ENCODE data around the gene CYB5R3. TPM values are rescaled to one million over a fixed set of nuclear protein-coding genes. Genes with fewer than 3 reads are reported as not detected.
"Not testable (repeated sequence)": the region's sequence is repeated elsewhere in the genome, so short reads cannot be mapped to it uniquely, and the experiment has no call there.

The CYB5R3 gene
- total and polyA plus RNA-seq, 2 donors: 24.6 to 70.7 TPM

DNA sequence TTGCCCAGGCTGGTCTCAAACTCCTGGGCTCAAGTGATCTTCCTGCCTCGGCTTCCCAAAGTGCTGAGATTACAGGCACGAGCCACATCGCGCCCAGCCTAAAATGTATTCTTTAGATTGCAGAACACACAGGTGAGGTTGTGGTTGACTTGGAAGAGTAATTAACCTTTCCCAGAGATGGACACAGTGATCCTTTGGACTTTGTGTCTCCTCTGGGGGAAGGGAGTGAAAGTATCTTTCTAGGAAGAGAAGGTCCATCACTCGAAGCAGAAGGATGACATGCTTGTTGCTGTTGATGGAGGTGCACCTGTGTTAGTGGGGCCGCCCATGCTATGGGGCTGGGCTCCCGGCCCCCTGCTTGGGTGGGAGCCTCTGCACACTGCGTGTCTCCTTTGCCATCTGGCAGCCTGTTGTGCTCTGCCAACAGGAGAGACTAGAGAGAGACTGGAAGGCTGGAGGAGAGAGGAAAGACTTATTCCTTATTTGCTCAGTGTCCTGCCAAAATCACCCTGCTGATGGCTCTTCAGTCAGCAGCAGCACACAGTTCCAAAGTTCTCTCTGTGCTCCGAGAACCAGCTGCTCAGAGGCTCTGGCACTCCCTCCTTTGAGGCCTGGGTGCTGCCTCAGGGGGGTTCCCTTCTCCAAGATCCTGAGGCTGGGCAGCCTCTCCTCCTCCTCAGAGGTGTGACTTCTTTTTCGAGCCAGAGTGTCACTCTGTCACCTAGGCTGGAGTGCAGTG is 33.1 kb upstream of the CYB5R3 start:
- H3K4me1 ChIP-seq (ENCODE audit: control insufficient read depth in 2 of 2, insufficient read depth in 2 of 2, low read length in 2 of 2): peaks cover 0 to 3% of the 10 kb centered on the region in 2 donors
- H3K4me3 ChIP-seq (ENCODE audit: low read length in 2 of 2): no peak overlapping the region
- DNase-seq (ENCODE audit: low read depth in 6 of 9, low spot score in 9 of 9): no peak
- WGBS: 83% methylated on average over 10 of the region's 10 CpGs
- no peaks in the 10 kb centered on the region for H3K36me3 ChIP-seq (ENCODE audit: control insufficient read depth in 2 of 2, insufficient read depth in 2 of 2, low read length in 1 of 2)
- peaks cover 0 to 8% of the 10 kb centered on the region in 2 donors for H3K9me3 ChIP-seq (ENCODE audit: control insufficient read depth in 2 of 2, insufficient read depth in 1 of 2, low read length in 1 of 2)
- H3K27ac ChIP-seq (ENCODE audit: low read depth in 1 of 2, low read length in 1 of 2): no peak overlapping the region
- peaks cover 0 to 6% of the 10 kb centered on the region in 2 donors for H3K27me3 ChIP-seq (ENCODE audit: control insufficient read depth in 2 of 2, insufficient read depth in 1 of 2, low read length in 1 of 2)

DNA sequence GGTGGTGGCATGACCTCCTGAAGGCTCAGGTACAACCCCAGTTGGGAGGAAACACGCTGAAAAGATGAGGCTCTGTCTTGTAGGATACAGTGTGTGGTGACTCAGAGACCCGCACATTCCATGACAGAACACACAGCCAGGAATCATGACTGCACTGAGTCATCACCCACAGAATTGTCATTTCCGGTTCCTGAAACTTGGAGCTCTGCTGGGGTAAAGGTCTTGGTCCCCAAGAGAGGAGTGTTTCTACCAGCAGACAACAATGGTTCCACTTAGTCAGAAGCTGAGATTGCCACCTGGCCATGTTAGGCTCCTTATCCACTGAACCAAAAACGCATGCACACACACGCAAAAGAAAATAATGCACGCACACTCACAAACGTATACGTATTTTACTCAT is 31.5 kb upstream of the CYB5R3 start:
- H3K4me1 ChIP-seq (ENCODE audit: control insufficient read depth in 2 of 2, insufficient read depth in 2 of 2, low read length in 2 of 2): no peaks in the 10 kb centered on the region
- H3K36me3 ChIP-seq (ENCODE audit: control insufficient read depth in 2 of 2, insufficient read depth in 2 of 2, low read length in 1 of 2): no peaks in the 10 kb centered on the region
- peaks cover 0 to 6% of the 10 kb centered on the region in 2 donors for H3K27me3 ChIP-seq (ENCODE audit: control insufficient read depth in 2 of 2, insufficient read depth in 1 of 2, low read length in 1 of 2)
- no peak for DNase-seq (ENCODE audit: low read depth in 6 of 9, low spot score in 9 of 9)
- H3K27ac ChIP-seq (ENCODE audit: low read depth in 1 of 2, low read length in 1 of 2): no peak overlapping the region
- no peak overlapping the region for H3K4me3 ChIP-seq (ENCODE audit: low read length in 2 of 2)
- 96% methylated on average over 8 of the region's 8 CpGs for WGBS
- H3K9me3 ChIP-seq (ENCODE audit: control insufficient read depth in 2 of 2, insufficient read depth in 1 of 2, low read length in 1 of 2): peaks cover 0 to 8% of the 10 kb centered on the region in 2 donors

DNA sequence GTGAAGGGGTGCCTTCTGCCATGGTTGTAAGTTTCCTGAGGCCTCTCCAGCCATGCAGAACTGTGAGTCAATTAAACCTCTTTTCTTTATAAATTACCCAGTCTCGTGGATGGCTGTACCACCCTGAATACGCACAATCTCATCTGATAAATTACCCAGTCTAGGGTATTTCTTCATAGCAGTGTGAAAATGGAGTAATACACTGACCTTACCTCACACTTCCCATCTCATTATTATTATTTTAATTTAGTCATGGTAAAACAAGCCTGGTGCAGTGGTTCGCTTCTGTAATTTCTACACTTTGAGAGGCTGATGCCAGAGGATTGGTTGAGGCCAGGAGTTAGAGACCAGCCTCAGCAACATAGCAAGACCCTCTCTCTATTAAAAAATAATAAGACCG is 30.5 kb upstream of the CYB5R3 start:
- no peaks in the 10 kb centered on the region for H3K4me1 ChIP-seq (ENCODE audit: control insufficient read depth in 2 of 2, insufficient read depth in 2 of 2, low read length in 2 of 2)

DNA sequence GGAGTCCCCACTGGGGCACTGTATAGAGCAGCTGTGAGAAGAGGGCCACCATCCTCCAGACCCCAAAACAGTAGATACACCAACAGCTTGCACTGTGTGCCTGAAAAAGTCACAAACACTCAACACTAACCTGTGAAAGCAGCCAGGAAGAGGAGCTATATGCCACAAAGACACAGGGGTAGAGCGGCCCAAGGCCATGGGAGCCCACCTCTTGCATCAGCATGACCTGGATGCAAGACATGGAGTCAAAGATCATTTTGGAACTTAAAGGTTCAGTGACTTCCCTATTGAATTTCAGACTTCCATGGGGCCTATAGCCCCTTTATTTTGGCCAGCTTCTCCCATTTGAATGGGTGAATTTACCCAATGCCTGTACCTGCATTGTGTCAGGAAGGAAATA is 29.7 kb upstream of the CYB5R3 start:
- Histone ChIP-seq H3K36me3 (ENCODE audit: control insufficient read depth in 2 of 2, insufficient read depth in 2 of 2, low read length in 1 of 2) (no peaks in the 10 kb centered on the region), H3K27me3 (ENCODE audit: control insufficient read depth in 2 of 2, insufficient read depth in 1 of 2, low read length in 1 of 2) (peaks cover 0 to 6% of the 10 kb centered on the region in 2 donors), H3K27ac (ENCODE audit: low read depth in 1 of 2, low read length in 1 of 2) (no peak overlapping the region), H3K4me3 (ENCODE audit: low read length in 2 of 2) (no peak overlapping the region), H3K4me1 (ENCODE audit: control insufficient read depth in 2 of 2, insufficient read depth in 2 of 2, low read length in 2 of 2) (peaks cover 0 to 2% of the 10 kb centered on the region in 2 donors), H3K9me3 (ENCODE audit: control insufficient read depth in 2 of 2, insufficient read depth in 1 of 2, low read length in 1 of 2) (peaks cover 0 to 8% of the 10 kb centered on the region in 2 donors)
- no peak for DNase-seq (ENCODE audit: low read depth in 6 of 9, low spot score in 9 of 9)
- 100% methylated on average over 1 of the region's 1 CpG for WGBS

More for the DNA sequence above, 30.5 kb upstream of the CYB5R3 start:
- Histone ChIP-seq H3K27ac (ENCODE audit: low read depth in 1 of 2, low read length in 1 of 2) (no peak overlapping the region), H3K4me3 (ENCODE audit: low read length in 2 of 2) (no peak overlapping the region), H3K27me3 (ENCODE audit: control insufficient read depth in 2 of 2, insufficient read depth in 1 of 2, low read length in 1 of 2) (peaks cover 0 to 6% of the 10 kb centered on the region in 2 donors), H3K9me3 (ENCODE audit: control insufficient read depth in 2 of 2, insufficient read depth in 1 of 2, low read length in 1 of 2) (peaks cover 0 to 8% of the 10 kb centered on the region in 2 donors), H3K36me3 (ENCODE audit: control insufficient read depth in 2 of 2, insufficient read depth in 2 of 2, low read length in 1 of 2) (no peaks in the 10 kb centered on the region)
- WGBS: 85% methylated on average over 4 of the region's 4 CpGs
- DNase-seq (ENCODE audit: low read depth in 6 of 9, low spot score in 9 of 9): no peak

DNA sequence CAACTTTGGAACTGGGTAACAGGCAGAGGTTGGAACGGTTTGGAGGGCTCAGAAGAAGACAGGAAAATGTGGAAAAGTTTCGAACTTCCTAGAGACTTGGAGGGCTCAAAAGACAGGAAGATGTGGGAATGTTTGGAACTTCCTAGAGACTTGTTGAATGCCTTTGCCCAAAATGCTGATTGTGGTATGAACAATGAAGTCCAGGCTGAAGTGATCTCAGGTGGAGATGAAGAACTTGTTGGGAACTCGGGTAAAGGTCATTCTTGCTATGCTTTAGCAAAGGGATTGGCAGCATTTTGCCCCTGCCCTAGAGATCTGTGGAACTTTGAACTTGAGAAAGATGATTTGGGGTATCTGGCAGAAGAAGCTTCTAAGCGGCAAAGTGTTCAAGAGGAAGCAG is 28.7 kb upstream of the CYB5R3 start:
- 98% methylated on average over 4 of the region's 4 CpGs for WGBS
- H3K9me3 ChIP-seq (ENCODE audit: control insufficient read depth in 2 of 2, insufficient read depth in 1 of 2, low read length in 1 of 2); DNase-seq (ENCODE audit: low read depth in 6 of 9, low spot score in 9 of 9); H3K27me3 ChIP-seq (ENCODE audit: control insufficient read depth in 2 of 2, insufficient read depth in 1 of 2, low read length in 1 of 2); H3K27ac ChIP-seq (ENCODE audit: low read depth in 1 of 2, low read length in 1 of 2); H3K36me3 ChIP-seq (ENCODE audit: control insufficient read depth in 2 of 2, insufficient read depth in 2 of 2, low read length in 1 of 2); H3K4me3 ChIP-seq (ENCODE audit: low read length in 2 of 2); H3K4me1 ChIP-seq (ENCODE audit: control insufficient read depth in 2 of 2, insufficient read depth in 2 of 2, low read length in 2 of 2): not testable (repeated sequence)

DNA sequence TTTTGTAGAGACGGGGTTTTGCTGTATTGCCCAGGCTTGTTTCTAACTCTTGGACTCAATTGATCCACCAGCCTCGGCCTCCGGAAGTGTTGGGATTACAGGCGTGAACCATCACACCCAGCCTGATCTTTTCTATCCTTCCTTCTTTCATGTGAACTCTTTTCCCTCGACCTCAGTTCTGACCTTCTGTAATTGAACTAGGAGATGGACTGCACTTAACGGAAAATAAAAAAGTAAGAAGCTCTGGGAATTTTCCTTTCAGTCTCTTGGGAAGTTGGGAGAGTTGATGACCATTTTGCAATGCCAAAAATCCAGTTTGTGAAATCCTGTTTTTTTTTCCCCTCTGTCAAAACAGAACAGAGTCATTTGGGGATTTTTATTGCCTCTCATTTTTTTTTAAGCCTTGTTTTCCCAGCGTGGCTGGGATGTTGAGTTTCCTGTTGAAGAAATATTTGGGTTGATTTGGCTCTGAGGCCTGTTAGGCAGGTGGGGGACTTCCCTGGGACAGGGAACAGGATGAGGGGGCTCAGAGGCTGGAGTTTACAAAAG is 26.9 kb upstream of the CYB5R3 start:
- H3K4me3 ChIP-seq (ENCODE audit: low read length in 2 of 2): no peak overlapping the region
- DNase-seq (ENCODE audit: low read depth in 6 of 9, low spot score in 9 of 9): no peak
- H3K9me3 ChIP-seq (ENCODE audit: control insufficient read depth in 2 of 2, insufficient read depth in 1 of 2, low read length in 1 of 2): peaks cover 0 to 8% of the 10 kb centered on the region in 2 donors
- no peaks in the 10 kb centered on the region for H3K36me3 ChIP-seq (ENCODE audit: control insufficient read depth in 2 of 2, insufficient read depth in 2 of 2, low read length in 1 of 2)
- H3K4me1 ChIP-seq (ENCODE audit: control insufficient read depth in 2 of 2, insufficient read depth in 2 of 2, low read length in 2 of 2): peaks cover 0 to 6% of the 10 kb centered on the region in 2 donors
- peak overlapping the region in 1 of 2 donors; percentile 53 for H3K27ac ChIP-seq (ENCODE audit: low read depth in 1 of 2, low read length in 1 of 2)
- WGBS: 78% methylated on average over 7 of the region's 7 CpGs
- no peaks in the 10 kb centered on the region for H3K27me3 ChIP-seq (ENCODE audit: control insufficient read depth in 2 of 2, insufficient read depth in 1 of 2, low read length in 1 of 2)

DNA sequence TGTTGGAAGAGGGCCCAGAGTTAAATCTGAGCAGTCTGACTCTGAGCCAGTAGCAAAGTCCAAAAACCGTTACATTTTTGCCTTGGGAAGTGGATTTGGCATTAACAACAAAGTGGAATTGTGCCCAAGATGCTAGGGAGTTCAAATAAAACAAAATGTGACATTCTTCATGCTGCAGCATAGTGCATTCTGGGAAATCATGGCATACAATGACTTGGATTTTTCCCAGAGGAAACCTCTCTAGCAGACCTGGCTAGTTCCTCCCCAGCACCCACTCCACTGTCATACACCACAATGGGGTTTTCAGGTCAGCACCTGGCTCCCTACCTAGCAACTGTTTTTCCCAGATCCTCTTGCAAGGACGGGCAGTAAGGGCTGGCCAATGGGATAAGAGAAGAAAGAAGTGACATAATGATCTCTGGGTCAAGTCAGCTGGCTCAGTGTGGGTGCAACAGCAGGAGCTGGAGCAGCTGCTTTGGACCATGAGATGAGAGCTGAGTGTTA is 24.8 kb upstream of the CYB5R3 start:
- no peak overlapping the region for H3K4me3 ChIP-seq (ENCODE audit: low read length in 2 of 2)
- DNase-seq (ENCODE audit: low read depth in 6 of 9, low spot score in 9 of 9): no peak
- 88% methylated on average over 2 of the region's 2 CpGs for WGBS
- H3K9me3 ChIP-seq (ENCODE audit: control insufficient read depth in 2 of 2, insufficient read depth in 1 of 2, low read length in 1 of 2): peaks cover 0 to 7% of the 10 kb centered on the region in 2 donors
- H3K27ac ChIP-seq (ENCODE audit: low read depth in 1 of 2, low read length in 1 of 2): no peak overlapping the region
- H3K4me1 ChIP-seq (ENCODE audit: control insufficient read depth in 2 of 2, insufficient read depth in 2 of 2, low read length in 2 of 2): peaks cover 0 to 8% of the 10 kb centered on the region in 2 donors
- H3K27me3 ChIP-seq (ENCODE audit: control insufficient read depth in 2 of 2, insufficient read depth in 1 of 2, low read length in 1 of 2): no peaks in the 10 kb centered on the region
- H3K36me3 ChIP-seq (ENCODE audit: control insufficient read depth in 2 of 2, insufficient read depth in 2 of 2, low read length in 1 of 2): no peaks in the 10 kb centered on the region

DNA sequence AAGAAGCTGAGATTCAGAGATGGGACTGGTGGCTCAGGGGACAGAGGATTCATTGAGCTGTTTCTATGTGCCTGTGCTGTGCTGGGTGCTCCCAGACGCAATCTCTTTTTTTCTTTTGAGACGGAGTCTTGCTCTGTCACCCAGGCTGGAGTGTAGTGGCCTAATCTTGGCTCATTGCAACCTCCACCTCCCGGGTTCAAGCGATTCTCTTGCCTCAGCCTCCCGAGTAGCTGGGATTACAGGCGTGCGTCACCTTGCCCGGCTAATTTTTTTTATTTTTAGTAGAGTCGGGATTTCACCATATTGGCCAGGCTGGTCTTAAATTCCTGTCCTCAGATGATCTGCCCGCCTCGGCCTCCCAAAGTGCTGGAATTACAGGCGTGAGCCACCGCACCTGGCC is 23.9 kb upstream of the CYB5R3 start:
- H3K4me3 ChIP-seq (ENCODE audit: low read length in 2 of 2); H3K9me3 ChIP-seq (ENCODE audit: control insufficient read depth in 2 of 2, insufficient read depth in 1 of 2, low read length in 1 of 2); DNase-seq (ENCODE audit: low read depth in 6 of 9, low spot score in 9 of 9); H3K27me3 ChIP-seq (ENCODE audit: control insufficient read depth in 2 of 2, insufficient read depth in 1 of 2, low read length in 1 of 2); H3K36me3 ChIP-seq (ENCODE audit: control insufficient read depth in 2 of 2, insufficient read depth in 2 of 2, low read length in 1 of 2); H3K27ac ChIP-seq (ENCODE audit: low read depth in 1 of 2, low read length in 1 of 2); H3K4me1 ChIP-seq (ENCODE audit: control insufficient read depth in 2 of 2, insufficient read depth in 2 of 2, low read length in 2 of 2): not testable (repeated sequence)
- WGBS: 97% methylated on average over 13 of the region's 13 CpGs

DNA sequence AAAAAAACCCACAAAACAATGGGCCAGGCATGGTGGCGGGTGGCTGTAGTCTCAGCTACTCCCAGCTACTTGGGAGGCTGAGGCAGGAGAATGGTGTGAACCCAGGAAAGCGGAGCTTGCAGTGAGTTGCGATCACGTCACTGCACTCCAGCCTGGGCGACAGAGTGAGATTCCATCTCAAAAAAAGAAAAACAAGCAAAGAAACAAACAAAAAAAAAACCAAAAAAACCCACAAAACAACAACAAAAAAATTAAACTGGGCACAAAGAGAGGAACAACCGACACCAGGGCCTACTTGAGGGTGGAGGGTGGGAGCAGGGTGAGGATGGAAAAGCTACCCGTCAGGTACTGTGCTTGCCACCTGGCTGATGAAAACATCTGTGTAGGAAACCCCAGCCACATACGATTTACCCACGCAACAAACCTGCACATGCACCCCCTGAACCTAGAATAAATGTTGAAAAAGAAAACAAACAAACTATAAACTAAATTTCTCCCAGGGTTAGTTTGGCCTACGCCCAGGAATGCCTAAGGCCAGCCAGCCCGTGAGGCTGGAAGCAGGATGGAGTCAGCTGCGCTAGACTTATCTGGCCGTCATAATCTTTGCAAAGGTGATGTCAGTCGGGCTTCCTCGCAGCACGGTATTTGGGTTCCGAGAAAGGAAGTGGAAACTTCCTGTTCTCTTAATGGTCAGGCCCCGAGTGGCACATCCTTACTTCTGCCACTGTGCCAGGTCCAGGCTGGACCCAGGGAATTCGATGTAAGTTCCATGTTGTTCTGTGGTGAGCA is 21.9 kb upstream of the CYB5R3 start:
- WGBS: 56% methylated on average over 19 of the region's 19 CpGs
- H3K9me3 ChIP-seq (ENCODE audit: control insufficient read depth in 2 of 2, insufficient read depth in 1 of 2, low read length in 1 of 2): no peaks in the 10 kb centered on the region
- no peaks in the 10 kb centered on the region for H3K27me3 ChIP-seq (ENCODE audit: control insufficient read depth in 2 of 2, insufficient read depth in 1 of 2, low read length in 1 of 2)
- peaks cover 0 to 8% of the 10 kb centered on the region in 2 donors for H3K4me1 ChIP-seq (ENCODE audit: control insufficient read depth in 2 of 2, insufficient read depth in 2 of 2, low read length in 2 of 2)
- H3K4me3 ChIP-seq (ENCODE audit: low read length in 2 of 2): no peak overlapping the region
- H3K27ac ChIP-seq (ENCODE audit: low read depth in 1 of 2, low read length in 1 of 2): no peak overlapping the region
- no peaks in the 10 kb centered on the region for H3K36me3 ChIP-seq (ENCODE audit: control insufficient read depth in 2 of 2, insufficient read depth in 2 of 2, low read length in 1 of 2)
- DNase-seq (ENCODE audit: low read depth in 6 of 9, low spot score in 9 of 9): no peak
